HG03060 (cell line): ENCODE data around the gene NHP2.
A peak's percentile ranks its signal among the peaks of the same experiment; 100 is the strongest.
"Not testable (repeated sequence)": the region's sequence is repeated elsewhere in the genome, so short reads cannot be mapped to it uniquely, and the experiment has no call there.

Experiments used
- ATAC-seq: cut with Tn5 transposase; IDR thresholded peaks from one replicate; pipeline ENCODE4 v1.9.1; 2021; ENCODE audit warnings: low read depth, moderate number of reproducible peaks; ENCODE audit not compliant: unreplicated experiment

The NHP2 gene

DNA sequence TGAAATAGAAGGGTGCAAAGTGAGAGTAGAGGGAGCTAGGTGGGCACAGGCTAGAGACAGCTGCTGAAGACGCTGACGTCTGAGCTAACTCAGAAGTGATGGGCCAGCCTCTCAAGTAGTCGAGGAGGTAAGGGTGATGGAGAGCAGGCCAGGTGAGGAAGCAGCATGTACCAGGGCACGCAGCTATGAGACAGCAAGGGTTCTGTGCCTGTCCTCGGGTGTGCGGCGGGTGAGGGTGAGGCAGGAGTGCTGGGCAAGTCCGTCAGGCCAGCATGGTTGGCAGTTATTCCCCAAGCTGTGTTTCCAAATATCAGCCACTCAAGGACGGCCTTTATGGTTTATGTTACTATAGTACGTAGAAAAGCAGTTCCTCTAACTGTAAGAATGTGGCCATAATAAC, 16.7 kb downstream of the NHP2 start:
- no peak for ATAC-seq

DNA sequence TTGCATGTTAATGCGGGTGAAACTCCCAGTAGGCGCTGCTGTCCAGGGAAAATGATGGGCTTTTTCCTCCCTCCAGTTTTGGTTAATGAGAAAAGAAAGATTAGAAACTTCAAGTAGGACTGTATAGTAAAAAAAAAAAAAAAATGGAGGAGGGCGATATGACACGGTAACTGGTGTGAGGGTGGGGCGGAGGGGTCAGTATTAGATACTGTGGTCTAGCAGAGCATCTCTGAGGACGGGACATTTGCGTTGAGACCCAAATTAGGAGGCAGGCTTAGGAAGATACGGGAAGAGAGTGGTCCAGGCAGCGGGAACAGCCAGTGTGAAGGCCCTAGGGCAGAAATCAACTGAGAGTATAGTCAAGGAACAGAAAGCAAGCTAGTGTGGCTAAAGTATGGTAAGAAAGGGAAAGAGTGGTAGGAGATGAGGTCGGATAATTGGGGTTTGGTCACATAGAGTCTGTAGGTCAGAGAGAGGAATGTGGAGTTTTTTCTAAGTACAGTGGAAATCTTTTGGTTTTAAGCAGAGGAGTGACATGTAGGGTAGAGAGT, 22.2 kb downstream of the NHP2 start:
- no peak for ATAC-seq

DNA sequence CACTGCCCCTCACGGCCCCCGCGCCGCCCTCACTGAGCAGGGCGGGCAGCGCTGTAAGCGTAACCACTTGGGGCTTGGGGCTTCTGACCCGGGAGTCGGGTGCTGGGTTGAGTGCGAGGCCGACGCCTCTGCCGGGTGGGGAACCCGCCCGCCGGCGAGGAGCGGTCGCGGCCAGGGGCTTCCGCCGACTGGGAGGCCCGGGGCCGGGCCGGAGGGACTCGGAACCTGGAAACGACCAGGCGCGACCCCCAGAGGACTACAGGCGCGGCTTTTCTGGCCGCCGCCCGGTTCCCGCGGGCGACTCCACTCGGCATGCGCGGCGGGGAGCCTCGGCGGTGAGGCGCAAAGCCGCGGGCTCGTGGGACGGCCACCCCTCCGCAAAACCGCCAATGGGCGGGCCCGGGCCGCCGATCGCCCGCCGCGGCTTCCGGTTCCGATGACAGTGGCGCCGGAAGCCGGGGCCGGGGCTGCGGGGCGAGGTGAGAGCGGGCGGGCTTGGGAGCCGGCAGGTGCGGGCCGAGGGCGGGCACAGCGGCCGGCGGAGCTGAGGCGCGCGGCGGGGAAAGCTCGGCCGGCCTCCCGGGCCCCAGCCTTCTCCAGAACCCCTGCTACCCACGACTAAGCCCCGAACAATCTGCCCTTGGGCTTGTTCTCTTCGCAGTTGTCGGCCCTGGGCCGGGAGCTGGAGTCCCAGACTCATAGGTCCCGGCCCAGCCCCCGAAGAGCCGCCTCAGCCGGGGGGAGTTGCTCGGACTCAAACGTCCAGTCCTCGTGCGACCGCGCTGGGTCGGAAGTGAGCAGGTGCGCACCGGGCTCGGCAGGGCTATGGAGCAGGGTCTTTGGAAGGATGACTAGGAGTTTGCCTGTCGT, 22.9 kb downstream of the NHP2 start, which contains the start of gene RMND5B:
Gene RMND5B, plus strand, starts transcription at position 439 of the 870 bp plus-strand sequence. CDS start 7,106 bp downstream, outside the sequence.
- ATAC-seq, result no peak

DNA sequence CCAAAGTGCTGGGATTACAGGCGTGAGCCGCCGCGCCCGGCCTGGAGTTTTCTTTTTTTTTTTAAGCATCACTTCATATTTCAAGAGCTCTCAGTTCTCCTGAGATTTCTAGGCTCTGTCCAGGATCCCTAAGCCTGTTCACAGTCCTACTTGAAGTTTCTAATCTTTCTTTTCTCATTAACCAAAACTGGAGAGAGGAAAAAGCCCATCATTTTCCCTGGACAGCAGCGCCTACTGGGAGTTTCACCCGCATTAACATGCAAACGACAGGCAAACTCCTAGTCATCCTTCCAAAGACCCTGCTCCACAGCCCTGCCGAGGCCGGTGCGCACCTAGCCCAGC, 23.5 kb downstream of the NHP2 start:
- not testable (repeated sequence) for ATAC-seq

DNA sequence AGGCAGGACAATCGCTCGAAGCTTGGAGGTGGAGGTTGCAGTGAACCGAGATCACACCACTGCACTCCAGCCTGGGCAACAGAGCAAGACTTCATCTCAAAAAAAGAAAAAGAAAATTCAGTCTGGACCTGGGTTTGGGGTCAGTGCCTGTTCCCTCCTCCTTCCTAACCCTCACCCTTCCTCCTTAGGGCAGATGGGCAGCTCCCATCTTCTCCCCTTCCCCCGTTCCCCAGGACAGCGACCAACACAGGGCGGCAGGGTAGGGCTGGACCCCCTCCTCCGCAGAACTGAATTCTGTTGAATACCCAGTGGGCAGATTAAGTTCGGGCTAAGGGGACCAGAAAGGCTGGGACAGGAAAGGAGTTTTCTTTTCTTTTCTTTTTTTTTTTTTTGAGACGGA, 24.4 kb downstream of the NHP2 start:
- no peak for ATAC-seq

DNA sequence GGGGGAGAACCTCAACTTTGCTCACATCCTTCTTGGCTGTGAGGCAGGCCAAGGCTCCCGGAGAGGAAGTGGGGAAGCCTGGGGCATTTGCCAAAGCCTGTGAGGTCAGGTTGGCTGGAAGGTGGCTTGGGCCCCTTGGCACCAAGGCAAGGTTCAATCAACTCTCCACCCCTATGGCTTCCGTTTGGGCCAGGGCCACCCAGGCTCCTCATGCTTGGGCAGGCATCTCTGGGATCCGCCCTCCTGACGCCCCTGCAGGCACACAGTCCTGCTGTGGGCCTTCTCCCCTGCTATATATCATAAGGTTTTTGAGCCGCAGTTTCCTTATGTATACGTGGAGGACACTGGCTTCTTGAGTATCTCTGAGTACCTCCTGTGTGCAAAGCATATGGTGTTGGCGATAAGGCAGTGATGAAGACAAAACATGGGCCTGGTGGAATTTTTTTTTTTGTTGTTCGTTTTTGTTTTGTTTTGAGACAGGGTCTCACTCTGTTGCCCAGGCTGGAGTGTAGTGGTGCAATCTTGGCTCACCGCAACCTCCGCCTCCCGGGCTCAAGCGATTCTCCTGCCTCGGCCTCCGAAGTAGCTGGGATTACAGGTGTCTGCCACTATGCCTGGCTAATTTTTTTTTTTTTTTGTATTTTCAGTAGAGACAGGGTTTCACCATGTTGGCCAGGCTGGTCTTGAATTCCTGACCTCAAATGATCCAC, 26.2 kb downstream of the NHP2 start:
- ATAC-seq, result not testable (repeated sequence)

DNA sequence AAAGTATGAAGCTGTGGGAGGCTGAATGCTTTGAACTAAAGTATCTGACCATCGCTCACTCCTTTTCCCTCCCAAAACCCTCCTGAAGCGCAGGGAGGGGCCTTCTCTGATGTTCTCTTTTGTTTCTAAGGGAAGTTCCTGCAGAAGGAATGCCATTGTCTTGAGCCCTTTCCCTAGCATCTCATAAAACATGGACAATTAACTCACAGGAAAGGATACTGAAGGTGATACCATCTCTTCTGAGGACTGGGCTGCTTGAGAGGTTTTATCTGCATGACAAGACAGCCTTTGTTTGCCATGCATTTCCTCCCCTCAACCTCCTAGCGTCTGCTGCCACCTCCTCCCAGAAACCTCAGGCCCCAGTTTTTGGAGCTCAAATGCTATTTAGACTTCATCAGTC, 27.1 kb downstream of the NHP2 start:
- no peak for ATAC-seq

DNA sequence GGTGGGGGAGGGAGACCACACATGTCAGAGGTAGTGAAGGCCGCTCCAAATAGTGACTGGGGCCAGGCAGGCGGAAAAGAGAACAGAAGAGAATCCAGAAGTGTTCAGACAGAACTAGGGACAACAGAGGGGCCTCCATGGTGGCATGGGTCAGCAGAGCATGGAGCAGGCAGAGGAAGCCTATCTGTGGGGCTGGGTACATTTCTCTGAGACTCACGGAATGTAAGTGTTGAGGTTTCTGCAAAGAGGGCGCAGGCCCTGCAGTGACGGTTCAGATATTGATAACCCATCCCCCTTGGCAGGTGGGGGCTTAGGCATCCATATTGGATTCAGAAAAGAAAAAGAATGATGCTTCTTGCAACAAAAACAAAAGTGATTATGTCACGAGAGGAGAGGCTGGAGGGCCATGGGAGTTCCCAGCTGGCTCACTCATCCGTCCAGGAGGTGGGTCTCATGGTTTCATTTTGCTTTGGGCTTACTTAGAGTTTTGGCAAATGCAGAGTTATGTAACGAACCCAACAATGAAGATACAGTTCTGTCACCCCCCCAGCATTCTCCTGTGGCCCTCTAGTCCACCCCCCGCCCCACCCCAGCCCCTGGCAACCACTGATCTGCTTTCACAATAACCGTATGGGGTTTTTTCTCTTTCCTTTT, 28.3 kb downstream of the NHP2 start:
- no peak for ATAC-seq

DNA sequence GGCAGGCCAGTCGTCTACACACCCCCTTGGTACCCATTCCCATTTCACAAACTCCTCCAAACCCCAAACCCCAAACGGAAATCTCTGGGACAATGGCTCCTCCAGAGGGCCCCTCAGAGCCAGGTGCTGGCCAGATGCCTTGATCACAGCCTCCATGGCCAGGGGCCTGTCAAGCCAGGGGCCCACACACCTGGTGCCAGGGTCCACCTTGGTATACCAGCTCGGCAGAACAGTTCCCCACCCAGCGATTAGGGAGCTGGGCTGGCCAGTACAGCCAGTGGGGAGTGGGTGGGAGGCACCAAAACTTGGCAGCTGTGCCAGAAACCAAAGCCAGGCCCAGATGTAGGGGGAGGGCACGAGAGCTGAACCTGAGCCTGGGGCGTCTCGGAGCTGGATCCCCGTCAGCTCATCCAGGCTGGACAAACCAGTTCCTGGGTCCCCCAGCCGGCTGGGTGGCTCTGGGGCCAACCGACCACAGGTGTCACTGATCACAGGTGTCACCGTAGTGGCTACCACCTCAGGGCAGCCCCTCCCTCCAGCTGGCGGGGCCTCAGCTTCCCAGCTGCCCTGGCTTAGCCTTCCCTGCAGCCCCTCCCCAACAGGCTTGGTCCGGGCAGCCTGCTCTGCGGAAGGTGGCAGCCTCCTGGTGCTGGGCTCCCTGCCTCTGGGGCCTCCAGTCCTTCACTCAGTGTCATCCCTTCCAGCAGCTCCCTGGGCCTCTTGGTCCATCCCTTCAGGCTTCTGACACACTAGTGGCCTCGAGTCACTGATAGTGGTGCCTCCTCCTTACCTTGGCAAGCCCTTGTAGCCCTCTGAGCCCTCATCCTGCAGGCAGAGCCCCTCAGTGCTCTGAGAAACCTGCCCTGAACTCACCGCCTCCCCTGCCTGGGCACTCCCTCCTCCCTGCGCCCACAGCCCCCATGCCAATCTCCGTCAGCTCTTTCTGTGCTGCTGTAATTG, 29.4 kb downstream of the NHP2 start:
- no peak for ATAC-seq

DNA sequence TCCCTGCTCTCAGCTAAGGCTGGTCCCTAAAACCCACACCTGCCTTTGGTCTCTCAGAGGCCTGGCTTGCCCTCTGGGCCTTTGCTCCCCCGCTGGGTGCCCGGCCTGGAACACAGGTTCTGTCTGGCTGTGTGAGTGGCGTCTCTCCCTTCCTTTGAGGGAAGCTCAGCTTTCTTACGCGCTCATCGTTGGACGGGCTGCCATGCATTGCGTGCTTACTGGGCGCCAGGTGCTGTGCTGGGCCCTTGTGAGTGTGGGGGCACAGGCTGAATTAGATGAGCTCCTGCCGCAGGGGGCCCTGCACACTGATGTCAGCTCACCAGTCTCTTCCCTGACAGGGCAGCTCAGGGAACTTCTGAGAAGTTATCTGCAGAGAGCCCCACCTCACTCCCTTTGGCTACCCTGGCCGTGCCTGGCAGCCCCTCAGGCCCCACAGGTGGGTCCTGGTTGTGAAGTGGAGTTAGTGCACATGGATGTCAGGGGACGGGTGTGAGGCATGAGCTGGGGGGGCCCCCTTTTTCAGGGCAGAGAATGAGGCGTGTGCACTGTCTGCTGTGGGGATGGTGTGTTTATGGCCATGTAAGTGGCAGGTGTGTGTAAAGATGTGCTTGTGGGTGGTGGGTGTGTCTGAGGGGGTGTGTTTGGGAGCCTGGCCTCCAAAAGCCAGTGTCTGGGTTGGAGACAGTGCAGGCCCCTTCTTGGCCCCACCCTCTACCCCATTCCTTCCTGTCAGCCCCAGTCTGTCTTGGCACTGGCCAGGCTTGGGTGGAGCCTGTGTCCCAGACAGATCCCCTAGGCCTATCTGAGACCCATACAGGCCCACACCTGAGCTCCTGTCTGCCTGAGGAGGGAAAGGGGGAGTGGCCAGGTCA, 30.4 kb downstream of the NHP2 start:
- ATAC-seq, result no peak

DNA sequence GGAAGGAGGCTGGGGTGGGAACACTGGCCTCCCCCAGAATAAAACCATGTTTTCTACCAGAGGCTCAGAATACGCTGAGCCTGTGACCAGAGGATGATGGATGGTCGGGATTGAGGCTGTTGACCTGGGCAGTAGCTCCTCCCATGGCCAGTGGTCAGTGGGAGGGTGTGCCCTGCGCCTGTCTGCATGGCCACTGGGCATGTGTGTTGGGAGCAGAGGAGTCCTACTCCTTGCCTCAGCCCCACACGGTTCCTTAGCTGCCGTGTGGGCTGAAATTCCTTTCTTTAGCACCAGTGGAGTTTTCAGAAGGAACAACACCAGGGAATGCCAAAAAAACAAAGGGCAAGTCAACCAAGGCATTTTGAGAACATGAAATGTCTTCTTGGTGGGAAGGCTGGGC, 31.3 kb downstream of the NHP2 start:
- no peak for ATAC-seq

DNA sequence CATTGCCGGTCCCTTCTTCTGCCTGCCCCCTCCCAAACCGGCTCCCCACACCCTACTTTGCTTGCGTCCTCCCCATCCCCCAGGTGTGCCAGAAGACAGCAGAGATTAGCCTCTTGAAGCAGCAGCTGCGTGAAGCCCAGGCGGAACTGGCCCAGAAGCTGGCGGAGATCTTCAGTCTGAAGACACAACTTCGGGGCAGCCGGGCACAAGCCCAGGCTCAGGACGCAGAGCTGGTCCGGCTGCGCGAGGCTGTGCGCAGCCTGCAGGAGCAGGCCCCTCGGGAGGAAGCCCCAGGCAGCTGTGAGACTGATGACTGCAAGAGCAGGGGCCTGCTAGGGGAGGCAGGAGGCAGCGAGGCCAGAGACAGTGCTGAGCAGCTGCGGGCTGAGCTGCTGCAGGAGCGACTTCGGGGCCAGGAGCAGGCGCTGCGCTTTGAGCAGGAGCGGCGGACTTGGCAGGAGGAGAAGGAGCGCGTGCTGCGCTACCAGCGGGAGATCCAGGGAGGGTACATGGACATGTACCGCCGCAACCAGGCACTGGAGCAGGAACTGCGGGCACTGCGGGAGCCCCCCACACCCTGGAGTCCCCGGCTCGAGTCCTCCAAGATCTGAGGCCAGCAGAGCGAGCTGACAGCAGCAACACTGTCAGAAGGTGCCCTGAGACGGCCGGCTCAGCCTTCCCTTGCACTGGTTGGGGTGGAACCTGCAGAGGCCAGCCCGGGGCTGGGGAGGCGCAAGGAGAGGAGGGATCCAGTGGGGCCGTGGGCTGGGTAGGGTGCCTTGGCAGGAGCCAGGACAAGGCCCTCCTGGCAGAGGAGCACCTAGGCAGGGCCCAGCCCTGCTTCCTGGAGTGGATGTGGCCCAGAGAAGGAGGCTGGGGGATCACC, 32.1 kb downstream of the NHP2 start:
- no peak for ATAC-seq

DNA sequence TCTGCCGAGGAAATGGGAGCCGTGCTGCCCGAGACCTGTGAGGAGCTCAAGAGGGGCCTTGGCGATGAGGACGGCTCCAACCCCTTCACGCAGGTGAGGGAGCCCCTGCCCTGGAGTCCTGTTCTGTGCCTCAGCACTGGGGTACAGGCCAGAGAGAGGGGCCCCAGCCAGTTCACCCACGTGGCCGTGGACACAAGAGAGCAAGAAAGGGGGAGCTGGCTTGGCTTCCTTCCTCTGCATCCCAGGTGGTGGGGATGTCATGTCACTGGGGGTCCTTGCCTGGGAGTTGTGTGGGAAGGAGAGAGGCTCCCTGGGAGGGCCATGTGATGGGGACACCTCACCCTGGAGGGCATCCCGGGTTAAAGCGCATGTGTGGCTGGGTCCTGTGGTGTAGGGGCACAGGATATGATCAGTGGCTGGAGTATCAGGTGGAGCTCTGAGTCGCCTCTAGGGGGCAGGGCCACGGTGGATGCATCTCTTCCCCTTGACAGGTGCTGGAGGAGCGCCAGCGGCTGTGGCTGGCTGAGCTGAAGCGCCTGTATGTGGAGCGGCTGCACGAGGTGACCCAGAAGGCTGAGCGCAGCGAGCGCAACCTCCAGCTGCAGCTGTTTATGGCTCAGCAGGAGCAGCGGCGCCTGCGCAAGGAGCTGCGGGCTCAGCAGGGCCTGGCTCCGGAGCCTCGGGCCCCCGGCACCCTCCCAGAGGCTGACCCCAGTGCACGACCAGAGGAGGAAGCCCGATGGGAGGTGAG, 32.9 kb downstream of the NHP2 start:
- ATAC-seq, result peak; percentile 61

DNA sequence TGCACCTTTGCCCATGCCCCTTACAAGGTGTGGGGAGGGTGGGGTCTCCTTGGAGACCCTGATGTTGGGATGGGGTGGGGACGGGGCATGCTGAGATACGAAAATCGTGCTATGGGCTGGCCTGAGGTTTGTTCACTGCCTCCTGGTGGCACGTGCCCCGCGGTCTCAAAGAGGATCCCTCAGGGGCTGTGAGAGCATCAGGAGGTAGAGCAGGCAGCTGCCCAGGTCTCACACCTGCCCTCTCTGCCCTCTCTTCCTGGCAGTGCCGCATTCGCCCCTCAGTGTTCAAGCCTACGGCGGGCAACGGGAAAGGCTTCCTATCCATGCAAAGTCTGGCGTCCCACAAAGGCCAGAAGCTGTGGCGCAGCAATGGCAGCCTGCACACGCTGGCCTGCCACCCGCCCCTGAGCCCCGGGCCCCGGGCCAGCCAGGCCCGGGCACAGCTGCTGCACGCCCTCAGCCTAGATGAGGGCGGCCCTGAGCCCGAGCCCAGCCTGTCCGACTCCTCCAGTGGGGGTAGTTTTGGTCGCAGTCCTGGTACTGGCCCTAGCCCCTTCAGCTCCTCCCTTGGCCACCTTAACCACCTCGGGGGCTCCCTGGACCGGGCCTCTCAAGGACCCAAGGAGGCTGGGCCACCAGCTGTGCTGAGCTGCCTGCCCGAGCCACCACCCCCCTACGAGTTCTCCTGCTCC, 33.6 kb downstream of the NHP2 start:
- ATAC-seq, result no peak

DNA sequence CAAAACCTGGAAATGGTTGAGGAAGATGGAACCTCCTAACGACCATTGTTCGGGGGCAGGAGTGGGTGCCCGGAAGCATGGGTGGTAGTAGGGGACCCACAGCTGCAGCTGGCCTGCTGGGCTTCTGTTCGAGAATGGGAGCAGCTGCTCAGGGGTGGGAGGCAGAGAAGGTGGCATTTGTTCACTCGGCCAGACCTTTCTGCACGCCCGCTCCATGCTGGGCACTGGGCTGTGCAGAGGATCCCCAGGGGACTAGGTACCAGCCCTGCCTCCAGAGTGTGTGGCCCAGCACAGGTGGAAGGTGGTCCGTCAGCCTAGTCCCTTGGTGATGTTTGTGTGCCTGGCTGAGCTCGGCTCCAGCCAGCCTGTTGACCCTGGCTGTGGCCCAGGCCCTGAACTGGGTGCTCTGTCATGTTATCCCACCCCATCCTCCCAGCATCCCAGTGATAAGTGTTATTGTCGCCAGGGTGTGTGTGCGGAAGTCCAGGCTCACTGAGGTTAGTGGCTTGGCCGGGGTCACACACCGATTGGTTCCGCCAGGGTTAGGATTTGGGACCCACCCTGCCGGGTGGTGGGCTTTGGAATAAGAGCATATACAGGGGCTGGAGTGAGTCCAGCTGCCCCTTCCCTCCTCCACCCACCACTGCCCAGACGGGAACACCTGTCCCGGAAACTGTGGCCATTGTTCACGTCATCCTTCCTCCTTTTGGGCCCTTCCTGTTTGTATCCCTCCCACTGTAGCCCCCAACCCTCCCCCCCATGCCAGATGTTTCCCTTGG, 35.6 kb downstream of the NHP2 start:
- ATAC-seq, result no peak
